Stimulated activated CD4-positive, alpha-beta T cell treated with anti-CD3 and anti-CD28 coated beads, Interleukin-4, amount 100 ng/mL, for 24 hours (primary cell): ENCODE data around the gene GNA12.
A peak's percentile ranks its signal among the peaks of the same experiment; 100 is the strongest.
"Not testable (repeated sequence)": the region's sequence is repeated elsewhere in the genome, so short reads cannot be mapped to it uniquely, and the experiment has no call there.

Source experiments
- DNase-seq: peaks from one replicate; pipeline ENCODE4 v3.0.0-alpha.2; 2020

The GNA12 gene

DNA sequence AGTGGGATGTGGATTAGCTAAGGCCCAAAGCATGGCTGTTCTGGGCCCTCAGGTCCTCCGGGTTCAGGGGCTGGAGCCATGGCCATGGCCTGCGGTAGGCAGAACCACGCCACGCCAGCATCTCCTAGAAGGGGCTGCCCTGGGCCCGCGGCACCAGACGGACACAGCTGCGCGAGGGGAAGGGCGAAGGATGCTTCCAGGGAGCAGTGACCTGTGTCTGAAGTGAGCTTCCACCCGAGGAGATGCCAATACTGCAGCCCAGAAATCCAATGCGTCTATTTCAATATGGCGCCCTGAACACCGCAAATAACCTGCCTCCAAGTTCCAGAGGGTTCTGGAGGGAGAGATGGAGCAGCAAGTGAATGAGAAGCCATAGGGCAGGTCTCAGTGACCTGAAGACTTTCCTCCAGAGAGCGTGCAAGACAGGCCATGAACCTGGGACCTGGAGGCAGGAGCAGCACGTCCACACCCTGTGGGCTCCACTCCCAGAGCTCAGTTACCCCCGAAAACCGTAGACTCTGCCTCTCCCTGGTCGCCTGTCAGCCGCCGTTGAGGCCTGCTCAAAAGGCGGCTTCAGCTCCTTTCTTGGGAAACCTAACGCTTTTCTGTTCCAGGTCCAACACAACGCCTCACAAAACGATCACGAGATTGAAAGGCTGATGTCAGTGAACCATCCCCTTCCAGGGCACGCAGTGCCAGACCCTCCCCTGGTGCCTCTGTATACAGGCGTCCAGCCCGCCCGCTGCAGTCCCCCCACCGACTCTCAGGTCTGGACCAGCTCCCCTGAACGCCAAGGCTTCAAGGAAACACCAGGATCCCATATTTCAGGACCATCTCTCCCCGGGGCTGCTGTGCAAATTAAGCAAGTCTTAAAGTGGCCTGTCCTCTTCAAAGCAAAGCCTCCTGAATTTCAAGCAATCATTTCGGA is 118.7 kb downstream of the GNA12 start:
- no peak for DNase-seq

- no peak for DNase-seq
These were observed 119.5 kb downstream of the GNA12 start for GRCh38 chr7:2724453-2725177.

DNA sequence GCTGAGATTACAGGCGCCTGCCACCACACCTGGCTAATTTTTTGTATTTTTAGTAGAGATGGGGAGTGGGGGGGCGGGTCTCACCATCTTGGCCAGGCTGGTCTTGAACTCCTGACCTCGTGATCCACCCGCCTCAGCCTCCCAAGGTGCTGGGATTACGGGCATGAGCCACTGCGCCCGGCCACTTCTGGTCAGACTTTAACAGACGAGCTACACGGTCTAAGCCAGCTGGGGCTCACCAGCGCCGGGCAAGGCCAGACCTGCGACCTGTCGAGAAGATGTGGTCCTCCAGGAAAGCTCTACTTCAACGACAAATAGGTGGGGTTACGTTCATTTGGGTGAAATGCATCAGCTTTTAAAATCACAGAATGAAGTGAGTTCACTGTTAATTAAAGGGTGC is 120.1 kb downstream of the GNA12 start:
- not testable (repeated sequence) for DNase-seq

DNA sequence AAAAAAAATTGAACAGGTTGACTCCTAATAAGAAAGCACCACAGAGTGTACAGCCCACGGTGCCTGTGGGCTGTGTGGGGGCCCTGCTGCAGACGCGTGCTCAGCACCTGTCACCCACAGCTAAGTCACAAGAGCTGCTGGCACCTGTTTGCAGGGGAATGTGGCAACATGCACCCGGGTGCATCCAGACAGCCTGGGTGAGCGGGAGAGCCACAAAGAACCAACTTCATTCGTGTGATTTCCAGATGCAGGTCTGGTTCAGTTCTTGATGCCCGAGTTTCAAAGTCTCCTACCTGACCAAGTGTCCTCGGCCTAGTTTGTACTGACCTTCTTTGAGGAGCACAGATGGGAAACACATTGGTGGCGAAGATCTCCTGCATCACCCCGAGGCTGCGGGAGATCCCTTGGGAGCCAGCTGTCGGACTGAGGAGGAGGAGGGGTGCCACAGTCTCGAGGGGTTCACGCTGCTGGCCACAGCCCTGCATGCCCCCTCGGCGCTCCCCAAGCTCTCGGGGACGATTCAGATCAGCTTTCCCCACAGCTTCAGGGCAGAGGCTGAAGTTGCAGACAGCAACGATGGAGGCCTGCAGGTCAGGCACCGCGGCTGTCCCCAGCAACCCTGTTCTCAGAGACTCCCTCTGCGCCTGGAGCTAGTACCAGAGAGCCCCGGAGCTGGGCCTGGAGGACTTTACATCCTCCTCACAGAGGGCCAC is 120.8 kb downstream of the GNA12 start:
- DNase-seq, result no peak

GRCh38 chr7:2722591-2722990 is 121.5 kb downstream of the GNA12 start:
- no peak for DNase-seq

GRCh38 chr7:2721842-2722241 is 122.3 kb downstream of the GNA12 start:
- no peak for DNase-seq

GRCh38 chr7:2720024-2720423 is 124.1 kb downstream of the GNA12 start:
- peak; percentile 31 for DNase-seq

- peak; percentile 65 for DNase-seq
These were observed 125.1 kb downstream of the GNA12 start for GRCh38 chr7:2719007-2719406.

DNA sequence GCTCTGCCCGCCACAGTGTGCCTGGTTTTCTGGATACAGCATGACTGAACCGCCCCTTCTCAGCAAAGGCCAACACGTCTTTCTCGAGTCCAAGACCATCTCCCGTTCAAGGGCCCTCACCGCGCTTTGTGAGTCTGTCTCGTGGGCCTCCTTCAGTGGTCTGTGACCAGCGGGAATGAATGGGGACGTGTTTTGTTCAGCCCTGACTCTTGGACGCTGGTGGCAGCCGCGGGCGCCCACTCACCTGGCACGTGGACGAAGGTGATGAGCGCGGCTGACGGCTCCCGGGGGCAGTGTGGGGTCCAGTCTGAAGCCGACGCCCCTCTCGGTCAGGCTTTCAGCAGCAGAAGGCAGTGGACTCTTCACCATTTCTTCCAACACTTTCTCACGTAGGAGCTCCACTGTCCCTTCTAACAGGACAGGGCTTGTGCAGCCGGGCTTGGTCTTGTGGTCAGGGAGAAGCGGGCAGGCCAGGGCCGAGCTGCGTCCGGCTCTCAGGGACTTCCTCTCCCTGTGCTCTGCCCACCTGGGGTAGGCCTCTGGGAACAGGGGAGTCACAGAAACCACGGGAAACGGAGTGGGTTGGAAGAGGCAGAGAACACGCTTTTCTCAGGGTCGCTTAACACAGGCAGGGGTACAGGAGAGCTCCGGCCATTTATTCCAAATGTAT is 125.7 kb downstream of the GNA12 start:
- no peak for DNase-seq

DNA sequence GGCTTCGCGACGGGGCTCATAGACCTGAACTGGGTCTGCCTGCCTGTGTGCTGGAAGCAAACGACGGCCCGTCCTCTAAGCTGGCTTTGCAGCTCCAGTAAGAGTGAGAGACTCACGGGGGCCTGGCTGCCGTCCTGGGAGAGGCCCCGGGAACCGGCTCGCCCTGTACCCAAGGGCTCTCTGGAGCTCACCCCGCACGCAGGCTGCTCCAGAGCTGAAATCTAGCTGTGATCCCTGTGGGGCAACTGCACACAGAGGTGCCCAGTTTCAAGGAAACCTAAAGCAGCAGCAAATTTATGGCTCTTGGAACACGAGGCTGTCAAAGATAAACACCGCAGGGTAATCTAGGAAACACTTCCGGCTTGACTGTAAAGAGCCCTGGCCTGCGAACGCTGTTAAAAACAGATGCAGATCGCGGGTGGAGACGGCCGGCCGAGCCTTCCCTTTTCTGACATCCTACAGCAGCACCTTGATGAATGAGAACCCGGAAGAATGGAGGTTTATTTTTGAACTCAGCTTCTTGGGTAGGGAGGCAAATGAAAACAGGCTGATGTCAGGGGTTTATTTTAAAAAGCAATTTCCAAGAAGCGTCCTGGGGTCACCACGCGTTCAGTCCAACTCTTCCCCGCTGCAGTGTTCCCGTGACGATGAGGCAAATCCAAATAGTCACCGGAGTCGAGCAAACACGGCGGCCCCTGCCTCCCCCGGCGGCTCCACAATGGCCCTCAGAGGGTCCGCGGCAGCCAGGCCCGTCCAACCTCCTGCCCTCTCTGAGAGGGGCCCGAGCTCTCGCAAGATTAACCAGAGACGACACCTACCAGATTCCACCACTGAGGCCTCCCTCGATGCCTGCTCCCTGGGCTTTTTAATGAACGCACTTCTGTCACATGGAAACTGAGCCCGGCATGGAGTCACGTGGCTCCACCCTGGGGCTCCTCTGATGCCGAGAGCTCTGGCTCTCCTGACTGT is 126.5 kb downstream of the GNA12 start:
- DNase-seq, result no peak

DNA sequence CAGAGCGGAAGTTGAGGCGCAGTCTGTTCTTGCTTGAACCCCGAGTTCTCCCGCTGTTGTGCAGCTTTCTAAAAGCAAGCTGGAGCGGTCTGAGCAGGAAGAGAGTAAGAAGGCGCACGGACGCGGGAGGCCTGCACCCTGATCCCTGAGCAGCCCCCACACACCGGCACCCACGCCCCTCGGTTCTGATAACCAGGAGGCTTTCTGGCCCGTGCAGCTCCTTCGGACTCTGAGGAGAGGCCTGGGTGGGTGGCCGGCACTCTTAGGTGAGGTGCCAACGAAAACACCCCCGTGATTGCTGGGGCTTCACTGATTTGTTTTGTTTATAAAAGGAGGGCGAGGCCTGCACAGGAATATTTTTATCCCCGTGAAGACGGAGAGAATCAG is 127.2 kb downstream of the GNA12 start:
- DNase-seq, result no peak

DNA sequence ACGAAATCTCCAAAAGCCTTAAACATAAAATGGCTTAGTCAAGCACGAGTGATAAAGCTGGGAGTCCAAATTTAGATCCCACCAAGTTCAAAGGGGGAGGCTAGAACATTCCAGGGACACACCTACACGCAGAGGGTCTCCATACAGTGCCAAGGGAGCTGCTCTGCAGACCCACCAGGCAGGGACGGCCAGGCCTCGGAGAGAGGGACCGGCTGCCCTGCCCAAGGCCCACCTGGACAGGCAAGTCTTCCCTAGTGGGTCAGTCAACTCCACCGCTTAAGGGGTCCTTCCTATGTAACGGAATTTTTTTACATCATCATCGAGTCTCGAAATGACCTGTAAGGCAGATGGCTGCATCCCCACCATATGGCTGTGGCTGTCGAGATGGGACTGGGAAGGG is 127.6 kb downstream of the GNA12 start:
- no peak for DNase-seq

- DNase-seq, result peak; percentile 63
These were observed 128.5 kb downstream of the GNA12 start for GRCh38 chr7:2715341-2716231.

DNA sequence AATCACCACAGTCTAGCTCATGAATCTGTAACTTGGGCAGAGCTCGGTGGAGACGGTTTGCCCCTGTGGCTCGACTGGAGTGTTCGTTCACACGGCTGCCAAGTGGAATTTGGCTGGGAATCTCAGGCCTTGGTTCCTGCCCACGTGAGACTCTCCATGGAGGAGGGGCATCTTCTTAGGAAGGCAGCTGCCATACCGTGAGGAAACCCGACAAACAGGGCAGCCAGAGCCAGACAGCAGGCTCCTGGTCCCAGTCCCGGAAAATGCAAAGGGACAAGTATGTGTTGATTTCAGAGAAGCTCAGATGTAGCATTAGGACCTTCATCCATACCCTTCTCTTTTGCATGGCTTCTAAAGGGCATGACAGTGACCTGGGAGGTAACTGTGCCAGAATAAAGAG is 129.5 kb downstream of the GNA12 start:
- no peak for DNase-seq

DNA sequence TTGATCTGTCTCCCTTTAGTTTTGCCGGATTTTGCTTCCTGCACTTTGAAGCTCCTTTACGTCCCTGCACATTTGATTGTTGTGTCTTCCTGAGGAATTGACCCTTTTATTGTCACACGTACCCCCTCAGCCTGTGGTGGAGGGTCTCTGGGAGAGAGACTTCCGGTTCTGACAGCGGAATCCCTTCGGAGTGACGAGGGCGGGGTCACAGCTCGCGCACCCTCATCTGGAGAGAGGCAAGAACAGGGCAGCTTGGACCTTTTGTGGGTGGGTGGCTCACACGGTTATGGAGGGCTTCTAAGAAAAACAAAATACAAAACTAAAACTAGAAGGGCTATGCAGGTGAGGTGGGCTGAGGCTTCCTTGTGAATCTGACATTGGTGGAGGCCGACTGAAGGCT is 130.1 kb downstream of the GNA12 start:
- DNase-seq, result no peak

DNA sequence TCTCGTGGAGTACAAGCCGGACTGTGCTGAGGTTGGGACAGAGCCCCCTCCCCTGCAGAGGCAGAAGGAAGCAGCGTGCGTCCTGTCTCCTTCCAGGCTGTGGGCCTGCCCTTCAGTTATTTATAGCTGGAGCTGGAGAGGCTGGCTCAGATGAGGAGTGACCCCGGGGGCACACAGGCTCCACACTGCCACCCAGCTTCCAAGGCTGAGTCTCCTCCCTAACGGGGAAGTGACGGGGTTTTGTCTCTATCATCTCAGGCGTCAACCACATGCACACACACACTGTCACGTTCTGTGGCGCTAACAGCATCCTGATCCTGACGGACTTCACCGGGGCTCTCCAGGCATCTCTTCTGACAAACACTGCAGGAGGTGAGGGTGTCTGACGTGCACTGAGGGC is 130.7 kb downstream of the GNA12 start:
- no peak for DNase-seq

- no peak for DNase-seq
These were observed 132.0 kb downstream of the GNA12 start for GRCh38 chr7:2711895-2712675.

- DNase-seq, result peak; percentile 27
These were observed 133.1 kb downstream of the GNA12 start for GRCh38 chr7:2710901-2711551.

DNA sequence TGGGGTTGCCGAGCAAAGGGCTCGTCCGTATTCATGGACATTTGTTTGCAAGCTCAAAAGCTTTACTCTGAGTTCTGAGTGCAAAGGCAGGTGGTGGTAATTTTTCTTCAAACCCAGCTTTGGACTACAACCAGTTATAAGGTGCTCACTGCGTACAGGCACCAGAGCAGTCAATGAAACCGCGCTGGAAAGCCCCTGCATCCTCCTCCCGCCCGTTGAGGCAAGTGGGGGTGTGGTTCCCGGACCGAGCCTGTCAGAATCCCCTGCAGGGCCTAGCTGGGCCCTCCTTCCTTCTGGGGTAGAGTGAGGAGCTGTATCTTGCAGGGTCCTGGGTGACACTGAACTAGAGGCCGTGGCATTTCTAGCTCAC is 133.8 kb downstream of the GNA12 start:
- peak; percentile 56 for DNase-seq
